Measurements from ENCODE around the gene SPINK1. TPM values are rescaled to one million over a fixed set of nuclear protein-coding genes. Genes with fewer than 3 reads are reported as not detected.

SPINK1 gene
- total and polyA plus RNA-seq, 2 of the 13 experiments (the other 11 are each of a cell fraction or from before 2014, with no cell fraction given) = 14.7 to 17.1 TPM

DNA sequence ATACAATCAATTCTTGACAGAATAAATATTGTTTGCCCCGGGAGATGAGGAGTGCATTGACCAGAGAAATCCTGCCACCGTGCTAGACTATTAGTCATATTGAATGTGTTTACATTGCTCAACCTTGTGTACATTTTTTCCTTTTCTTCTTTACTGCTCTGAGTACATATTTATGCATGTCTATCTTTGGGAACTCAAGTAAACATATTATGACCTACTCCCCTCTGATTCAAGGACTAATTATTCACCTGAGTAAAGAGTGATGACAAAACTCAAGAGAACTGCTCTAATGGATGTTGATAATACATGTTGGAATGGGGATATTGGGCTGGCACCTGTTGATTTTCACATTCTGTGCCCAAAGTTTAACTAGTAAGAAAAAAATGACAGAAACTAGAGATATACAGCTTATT lies 3.9 kb upstream of the SPINK1 start (continued):
- TF ChIP-seq, protein P1, sequence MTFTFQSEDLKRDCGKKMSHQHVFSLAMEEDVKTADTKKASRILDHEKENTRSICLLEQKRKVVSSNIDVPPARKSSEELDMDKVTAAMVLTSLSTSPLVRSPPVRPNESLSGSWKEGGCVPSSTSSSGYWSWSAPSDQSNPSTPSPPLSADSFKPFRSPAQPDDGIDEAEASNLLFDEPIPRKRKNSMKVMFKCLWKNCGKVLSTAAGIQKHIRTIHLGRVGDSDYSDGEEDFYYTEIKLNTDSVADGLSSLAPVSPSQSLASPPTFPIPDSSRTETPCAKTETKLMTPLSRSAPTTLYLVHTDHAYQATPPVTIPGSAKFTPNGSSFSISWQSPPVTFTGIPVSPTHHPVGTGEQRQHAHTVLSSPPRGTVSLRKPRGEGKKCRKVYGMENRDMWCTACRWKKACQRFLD (CRISPR knock-in tag; IDR thresholded peaks at IDR 0.05; ENCODE audit: borderline replicate concordance) = no peak
- TF ChIP-seq, protein P2, sequence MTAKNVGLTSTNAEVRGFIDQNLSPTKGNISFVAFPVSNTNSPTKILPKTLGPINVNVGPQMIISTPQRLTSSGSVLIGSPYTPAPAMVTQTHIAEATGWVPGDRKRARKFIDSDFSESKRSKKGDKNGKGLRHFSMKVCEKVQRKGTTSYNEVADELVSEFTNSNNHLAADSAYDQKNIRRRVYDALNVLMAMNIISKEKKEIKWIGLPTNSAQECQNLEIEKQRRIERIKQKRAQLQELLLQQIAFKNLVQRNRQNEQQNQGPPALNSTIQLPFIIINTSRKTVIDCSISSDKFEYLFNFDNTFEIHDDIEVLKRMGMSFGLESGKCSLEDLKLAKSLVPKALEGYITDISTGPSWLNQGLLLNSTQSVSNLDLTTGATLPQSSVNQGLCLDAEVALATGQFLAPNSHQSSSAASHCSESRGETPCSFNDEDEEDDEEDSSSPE (CRISPR knock-in tag; IDR thresholded peaks at IDR 0.05) = no peak
- TF ChIP-seq SNAPC2 (CRISPR knock-in tag; IDR thresholded peaks at IDR 0.05) (peak; percentile 84; the same call in 1 of the 2 replicates), ZNF431 (CRISPR knock-in tag; IDR thresholded peaks at IDR 0.05; ENCODE audit: borderline replicate concordance, low read depth) (peak; percentile 83; the same call in 1 of the 2 replicates), YEATS4 (CRISPR knock-in tag; IDR thresholded peaks at IDR 0.05; ENCODE audit: borderline replicate concordance) (no peak), NBN (conservative IDR thresholded peaks at IDR 0.05) (no peak), IKZF4 (CRISPR knock-in tag; IDR thresholded peaks at IDR 0.05; ENCODE audit: borderline replicate concordance, low read depth, not compliant biosample characterization) (no peak), ZSCAN21 (CRISPR knock-in tag; IDR thresholded peaks at IDR 0.05; ENCODE audit: borderline replicate concordance) (peak; percentile 82; the same call in 1 of the 2 replicates), ARID2 (CRISPR knock-in tag; IDR thresholded peaks at IDR 0.05; ENCODE audit: borderline replicate concordance) (no peak), ZBTB1 (CRISPR knock-in tag; IDR thresholded peaks at IDR 0.05; ENCODE audit: borderline replicate concordance) (no peak), SKI (IDR thresholded peaks at IDR 0.05; ENCODE audit: partially characterized antibody) (peak; percentile 100), TOE1 (CRISPR knock-in tag; IDR thresholded peaks at IDR 0.05) (0 out of 2 replicates have a peak, but pooled peaks have one; percentile 37), RBM39 (IDR thresholded peaks at IDR 0.05; ENCODE audit: low read depth, low read length, poor library complexity, severe bottlenecking) (no peak), ATM (IDR thresholded peaks at IDR 0.05; ENCODE audit: borderline replicate concordance) (no peak), NR3C1 (CRISPR knock-in tag; IDR thresholded peaks at IDR 0.05) (no peak), PAX8 (CRISPR knock-in tag; IDR thresholded peaks at IDR 0.05; ENCODE audit: borderline replicate concordance) (no peak), SATB2 (CRISPR knock-in tag; IDR thresholded peaks at IDR 0.05) (peak; percentile 94), NRL (CRISPR knock-in tag; IDR thresholded peaks at IDR 0.05; ENCODE audit: borderline replicate concordance) (no peak), ZNF720 (CRISPR knock-in tag; IDR thresholded peaks at IDR 0.05) (no peak), ZNF33B (CRISPR knock-in tag; IDR thresholded peaks at IDR 0.05) (no peak), ETV6 (CRISPR knock-in tag; conservative IDR thresholded peaks at IDR 0.05) (no peak)
- TF ChIP-seq, protein P3, sequence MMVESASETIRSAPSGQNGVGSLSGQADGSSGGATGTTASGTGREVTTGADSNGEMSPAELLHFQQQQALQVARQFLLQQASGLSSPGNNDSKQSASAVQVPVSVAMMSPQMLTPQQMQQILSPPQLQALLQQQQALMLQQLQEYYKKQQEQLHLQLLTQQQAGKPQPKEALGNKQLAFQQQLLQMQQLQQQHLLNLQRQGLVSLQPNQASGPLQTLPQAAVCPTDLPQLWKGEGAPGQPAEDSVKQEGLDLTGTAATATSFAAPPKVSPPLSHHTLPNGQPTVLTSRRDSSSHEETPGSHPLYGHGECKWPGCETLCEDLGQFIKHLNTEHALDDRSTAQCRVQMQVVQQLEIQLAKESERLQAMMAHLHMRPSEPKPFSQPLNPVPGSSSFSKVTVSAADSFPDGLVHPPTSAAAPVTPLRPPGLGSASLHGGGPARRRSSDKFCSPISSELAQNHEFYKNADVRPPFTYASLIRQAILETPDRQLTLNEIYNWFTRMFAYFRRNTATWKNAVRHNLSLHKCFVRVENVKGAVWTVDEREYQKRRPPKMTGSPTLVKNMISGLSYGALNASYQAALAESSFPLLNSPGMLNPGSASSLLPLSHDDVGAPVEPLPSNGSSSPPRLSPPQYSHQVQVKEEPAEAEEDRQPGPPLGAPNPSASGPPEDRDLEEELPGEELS (CRISPR knock-in tag; IDR thresholded peaks at IDR 0.05) = peak; percentile 99
- TF ChIP-seq, protein P4, sequence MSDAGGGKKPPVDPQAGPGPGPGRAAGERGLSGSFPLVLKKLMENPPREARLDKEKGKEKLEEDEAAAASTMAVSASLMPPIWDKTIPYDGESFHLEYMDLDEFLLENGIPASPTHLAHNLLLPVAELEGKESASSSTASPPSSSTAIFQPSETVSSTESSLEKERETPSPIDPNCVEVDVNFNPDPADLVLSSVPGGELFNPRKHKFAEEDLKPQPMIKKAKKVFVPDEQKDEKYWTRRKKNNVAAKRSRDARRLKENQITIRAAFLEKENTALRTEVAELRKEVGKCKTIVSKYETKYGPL (CRISPR knock-in tag; IDR thresholded peaks at IDR 0.05) = no peak
- TF ChIP-seq, protein P5, sequence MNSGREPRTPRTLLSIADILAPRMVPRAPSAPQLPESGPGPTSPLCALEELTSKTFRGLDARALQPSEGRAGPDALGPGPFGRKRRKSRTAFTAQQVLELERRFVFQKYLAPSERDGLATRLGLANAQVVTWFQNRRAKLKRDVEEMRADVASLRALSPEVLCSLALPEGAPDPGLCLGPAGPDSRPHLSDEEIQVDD (CRISPR knock-in tag; IDR thresholded peaks at IDR 0.05; ENCODE audit: borderline replicate concordance) = no peak
- TF ChIP-seq, protein P6, sequence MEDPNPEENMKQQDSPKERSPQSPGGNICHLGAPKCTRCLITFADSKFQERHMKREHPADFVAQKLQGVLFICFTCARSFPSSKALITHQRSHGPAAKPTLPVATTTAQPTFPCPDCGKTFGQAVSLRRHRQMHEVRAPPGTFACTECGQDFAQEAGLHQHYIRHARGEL (CRISPR knock-in tag; IDR thresholded peaks at IDR 0.05) = no peak

All from HepG2 (cell line).